SK-N-SH (cell line): ENCODE data around the gene ZNF732. TPM values are rescaled to one million over a fixed set of nuclear protein-coding genes. Genes with fewer than 3 reads are reported as not detected.

Experiments used
- CTCF ChIA-PET: fragments of 300-600, 350-600 bp; formaldehyde crosslinking; extraction: SDS; loops from one replicate; lab custom pipeline; 2021; lab: Yijun Ruan, JAX
- POLR2A ChIA-PET: fragments of 350-600 bp; sonication (Branson Sonifier 250); formaldehyde crosslinking; extraction: SDS; loops from one replicate; lab custom pipeline; 2020; ENCODE audit warnings: antibody characterized with exemption, inconsistent platforms; lab: Yijun Ruan, JAX
- DNase-seq: peaks from one replicate; pipeline ENCODE4 v3.0.0; 2012
- H2AFZ ChIP-seq: fragments of 200-600 bp; sonication (generic); 2 replicates; pipeline ENCODE4 v1.8.1; 2016; ENCODE audit warnings: antibody characterized with exemption, mild to moderate bottlenecking, low read depth
- H3F3A ChIP-seq: fragments of 200-600 bp; sonication (generic); replicated peaks from 2 replicates; pipeline ENCODE3; 2016; ENCODE audit warnings: antibody characterized with exemption, mild to moderate bottlenecking; ENCODE audit not compliant: insufficient read depth
- H3K27ac ChIP-seq, 2 experiments: fragments of 200-500 bp in 1 of 2; fragments of 200-600 bp in 1 of 2; sonication (Bioruptor generic) in 1 of 2; sonication (generic), shearing (Covaris generic) in 1 of 2; 2 replicates each; pipeline versions ENCODE4 v1.5.1 to v1.6.1; 2014 to 2016; ENCODE audit warnings: low read depth in 2 of 2, inconsistent platforms in 1 of 2, low read length in 1 of 2, mild to moderate bottlenecking in 1 of 2, mixed read lengths in 1 of 2
- H3K27me3 ChIP-seq: fragments of 200-600 bp; sonication (generic), shearing (Covaris generic); 2 replicates; pipeline ENCODE4 v1.6.1; 2016; ENCODE audit warnings: mixed run types; ENCODE audit not compliant: insufficient read depth
- H3K36me3 ChIP-seq, 2 experiments: fragments of 200-500 bp in 1 of 2; fragments of 200-600 bp in 1 of 2; sonication (Bioruptor generic) in 1 of 2; sonication (generic) in 1 of 2; replicated peaks in 1 of 2; 2 replicates each; pipeline versions ENCODE3 to v1.5.1; 2014 to 2016; ENCODE audit warnings: low read length in 1 of 2, mild to moderate bottlenecking in 1 of 2; ENCODE audit not compliant: insufficient read depth in 2 of 2, control insufficient read depth in 1 of 2
- H3K4me1 ChIP-seq, 2 experiments: fragments of 200-500 bp in 1 of 2; fragments of 200-600 bp in 1 of 2; sonication (Bioruptor generic) in 1 of 2; sonication (generic), shearing (Covaris generic) in 1 of 2; 2 replicates each; pipeline versions ENCODE4 v1.5.1 to v1.6.1; 2014 to 2016; ENCODE audit warnings: low read depth in 1 of 2, low read length in 1 of 2, mixed run types in 1 of 2; ENCODE audit not compliant: insufficient read depth in 2 of 2, control insufficient read depth in 1 of 2
- H3K4me2 ChIP-seq: fragments of 200-600 bp; sonication (generic), shearing (Covaris generic); 2 replicates; pipeline ENCODE4 v1.6.1; 2017; ENCODE audit warnings: mixed run types
- H3K4me3 ChIP-seq, 2 experiments: fragments of 200-500 bp in 1 of 2; fragments of 200-600 bp in 1 of 2; sonication (Bioruptor generic) in 1 of 2; sonication (generic), shearing (Covaris generic) in 1 of 2; 2 replicates each; pipeline versions ENCODE4 v1.5.1 to v1.8.1; 2014 to 2016; ENCODE audit warnings: low read depth in 2 of 2, inconsistent platforms in 1 of 2, low read length in 1 of 2, mild to moderate bottlenecking in 1 of 2, mixed read lengths in 1 of 2, moderate library complexity in 1 of 2
- H3K79me2 ChIP-seq: fragments of 200-600 bp; sonication (generic); 2 replicates; pipeline ENCODE4 v1.8.1; 2017; ENCODE audit warnings: mild to moderate bottlenecking; ENCODE audit not compliant: insufficient read depth
- H3K9ac ChIP-seq: fragments of 200-600 bp; sonication (generic); 2 replicates; pipeline ENCODE4 v1.6.1; 2017; ENCODE audit warnings: mixed run types
- H3K9me2 ChIP-seq: fragments of 200-600 bp; sonication (generic); 2 replicates; pipeline ENCODE4 v1.6.1; 2017; ENCODE audit warnings: mixed run types
- H3K9me3 ChIP-seq: fragments of 200-600 bp; sonication (generic); 2 replicates; pipeline ENCODE4 v1.6.1; 2017; ENCODE audit warnings: mixed run types, mild to moderate bottlenecking, moderate library complexity
- H4K20me1 ChIP-seq: fragments of 200-600 bp; sonication (generic); 2 replicates; pipeline ENCODE4 v1.6.1; 2017; ENCODE audit warnings: mild to moderate bottlenecking, mixed run types; ENCODE audit not compliant: insufficient read depth
- CHD2 ChIP-seq: fragments of 150-350 bp; IDR thresholded peaks from 2 replicates; pipeline ENCODE4 v1.6.1; 2018; ENCODE audit warnings: low read length; ENCODE audit not compliant: partially characterized antibody
- EP300 ChIP-seq, 2 experiments: IDR thresholded peaks; 2 replicates each; pipeline versions ENCODE4 v1.4.0 to v1.6.1; 2012; ENCODE audit warnings: borderline replicate concordance in 1 of 2, low read depth in 1 of 2, low read length in 1 of 2
- GATA2 ChIP-seq: sonication (generic); formaldehyde crosslinking; IDR thresholded peaks from 2 replicates; pipeline ENCODE4 v1.5.0; 2020; ENCODE audit warnings: mild to moderate bottlenecking, missing genetic modification reagents
- JUND ChIP-seq: IDR thresholded peaks from 2 replicates; pipeline ENCODE4 v1.4.0; 2012
- MEF2A ChIP-seq: IDR thresholded peaks from 2 replicates; pipeline ENCODE4 v1.4.0; 2012; ENCODE audit warnings: low read depth, borderline replicate concordance
- MXI1 ChIP-seq: IDR thresholded peaks from 2 replicates; pipeline ENCODE4 v1.6.1; 2012; ENCODE audit warnings: mild to moderate bottlenecking, low read depth, low read length, improper control_type of control experiment
- RAD21 ChIP-seq: IDR thresholded peaks from 2 replicates; pipeline ENCODE4 v1.6.1; 2012; ENCODE audit warnings: mild to moderate bottlenecking, low read length
- RCOR1 ChIP-seq: fragments of 150-350 bp; IDR thresholded peaks from 2 replicates; pipeline ENCODE4 v1.6.1; 2017; ENCODE audit warnings: antibody characterized with exemption, low read length
- SMC3 ChIP-seq: IDR thresholded peaks from 2 replicates; pipeline ENCODE4 v1.6.1; 2012; ENCODE audit warnings: low read depth, low read length, improper control_type of control experiment
- TAF1 ChIP-seq: IDR thresholded peaks from 2 replicates; pipeline ENCODE4 v1.6.1; 2012; ENCODE audit warnings: low read depth, mild to moderate bottlenecking, low read length, moderate library complexity, borderline replicate concordance
- TCF12 ChIP-seq: IDR thresholded peaks from 2 replicates; pipeline ENCODE4 v1.4.0; 2012
- TEAD4 ChIP-seq: IDR thresholded peaks from 2 replicates; pipeline ENCODE4 v1.4.0; 2012; ENCODE audit warnings: mild to moderate bottlenecking, borderline replicate concordance; ENCODE audit not compliant: insufficient read depth
- YY1 ChIP-seq: IDR thresholded peaks from 2 replicates; pipeline ENCODE4 v1.4.0; 2012; ENCODE audit warnings: low read depth, mild to moderate bottlenecking
- WGBS: methylation state at CpG from one replicate; pipeline ENCODE4 v1.1.6; 2017; ENCODE audit warnings: low lambda C conversion rate; 5-methylcytosine and 5-hydroxymethylcytosine counted together
- polyA plus RNA-seq, 3 experiments: library from polyadenylated mRNA; depleted of rRNA; stranded (reverse); fragments of >200 nt; gene quantifications; 2 replicates each; pipeline ENCODE4 v1.2.3, GENCODE V29; 2012
- TF ChIP-seq, protein P1 (sequence below): fragments of 150-350 bp; IDR thresholded peaks from 2 replicates; pipeline ENCODE4 v1.6.1; 2016; ENCODE audit warnings: mild to moderate bottlenecking, low read depth, low read length
- TF ChIP-seq, protein P2 (sequence below): fragments of 200-600 bp; sonication (generic); IDR thresholded peaks from 2 replicates; pipeline ENCODE4 v1.6.1; 2017; ENCODE audit warnings: antibody characterized with exemption, mild to moderate bottlenecking, moderate library complexity
- TF ChIP-seq, protein P3 (sequence below): IDR thresholded peaks from 2 replicates; pipeline ENCODE4 v1.4.0; 2012; ENCODE audit warnings: low read depth
- TF ChIP-seq, protein P4 (sequence below): IDR thresholded peaks from 2 replicates; pipeline ENCODE4 v1.4.0; 2012; ENCODE audit warnings: low read depth, borderline replicate concordance

ZNF732 gene
- polyA plus RNA-seq, 1 of the 3 experiments (the other 2 are of a cell fraction) = 0.05 TPM

DNA sequence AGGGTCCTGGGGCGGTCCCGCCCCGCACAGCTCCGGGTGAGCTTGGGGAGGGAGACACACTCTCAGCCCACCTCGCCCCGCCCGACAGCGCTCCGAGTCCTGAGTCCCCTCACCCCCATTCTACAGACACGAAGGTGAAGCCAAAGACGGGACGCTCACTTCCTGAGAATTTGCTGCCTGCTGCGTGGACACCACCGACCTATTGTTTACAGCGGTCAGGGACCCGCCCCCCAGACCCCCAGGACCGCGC lies 31.5 kb upstream of the ZNF732 start:
- Histone ChIP-seq H3K9me2 (no peaks in the 10 kb centered on the region), H3K9me3 (no peaks in the 10 kb centered on the region), H3K36me3 (peaks cover under 1 to 32% of the 10 kb centered on the region in 2 experiments), H3K4me3 (peak overlapping the region; percentile 91 to 92), H3F3A (no peaks in the 10 kb centered on the region), H3K79me2 (peaks cover 37% of the 10 kb centered on the region), H2AFZ (peak overlapping the region; percentile 96), H4K20me1 (no peaks in the 10 kb centered on the region), H3K9ac (peak overlapping the region; percentile 71), H3K4me1 (peaks cover 0 to 19% of the 10 kb centered on the region in 2 experiments; a peak in 1 of 4 replicates), H3K27me3 (no peaks in the 10 kb centered on the region), H3K4me2 (peak overlapping the region; percentile 87), H3K27ac (peak overlapping the region; percentile 77 to 88)
- ChIA-PET POLR2A (no interaction called here), CTCF (no interaction called here)
- 12% methylated on average over 6 of the region's 18 CpGs for WGBS
- TF ChIP-seq TCF12 (no peak), TAF1 (no peak)
- no peak for DNase-seq

DNA sequence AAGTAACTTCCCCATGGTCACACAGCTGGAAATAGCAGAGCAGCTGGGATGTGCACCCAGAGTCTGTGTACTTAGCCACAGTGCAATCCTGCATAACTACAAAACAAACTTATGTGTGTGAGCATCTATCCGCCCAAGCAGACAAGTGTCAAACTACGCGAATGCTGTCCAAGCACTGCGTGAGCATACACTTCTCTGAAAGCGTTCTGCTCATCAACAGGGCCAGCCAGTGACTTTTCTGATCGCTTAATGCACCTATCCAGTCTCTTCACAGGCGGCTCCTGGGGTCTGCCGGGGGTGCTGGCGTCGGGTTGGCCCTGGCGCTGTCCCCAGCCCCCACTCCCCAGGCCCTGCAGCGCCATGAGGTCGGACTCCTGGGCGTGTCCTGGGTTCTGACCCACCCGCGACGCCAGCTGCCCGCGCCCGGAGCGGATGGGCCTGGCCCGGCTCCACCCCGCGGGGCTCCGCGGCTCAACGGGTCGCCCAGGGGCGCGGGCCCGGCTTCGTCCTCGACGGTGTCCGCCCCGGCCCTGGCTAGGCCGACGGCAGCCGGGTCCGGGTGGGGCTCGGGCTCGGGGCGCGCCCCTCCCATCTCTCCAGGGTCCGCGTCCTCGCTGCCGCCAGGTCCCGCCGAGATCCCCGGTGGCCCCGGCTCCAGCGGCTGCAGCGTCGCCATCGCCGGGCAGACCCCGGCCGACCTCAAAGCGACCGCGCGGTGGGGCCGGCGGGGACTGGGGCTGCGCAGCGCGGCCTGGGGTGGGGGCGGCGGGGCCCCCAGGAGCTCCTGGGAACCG lies 31.0 kb upstream of the ZNF732 start:
- H3K27me3 ChIP-seq = no peaks in the 10 kb centered on the region
- ChIA-PET CTCF (no interaction called here), POLR2A (no interaction called here)
- no peaks in the 10 kb centered on the region for H3K9me2 ChIP-seq
- peak overlapping the region; percentile 91 to 92 for H3K4me3 ChIP-seq
- DNase-seq = peak; percentile 78
- no peaks in the 10 kb centered on the region for H3F3A ChIP-seq
- peaks cover 0 to 19% of the 10 kb centered on the region in 2 experiments; a peak in 1 of 4 replicates for H3K4me1 ChIP-seq
- H3K9me3 ChIP-seq = no peaks in the 10 kb centered on the region
- peak overlapping the region; percentile 71 for H3K9ac ChIP-seq
- peak overlapping the region; percentile 87 for H3K4me2 ChIP-seq
- 69% methylated on average over 10 of the region's 71 CpGs for WGBS
- TF ChIP-seq, protein P1, sequence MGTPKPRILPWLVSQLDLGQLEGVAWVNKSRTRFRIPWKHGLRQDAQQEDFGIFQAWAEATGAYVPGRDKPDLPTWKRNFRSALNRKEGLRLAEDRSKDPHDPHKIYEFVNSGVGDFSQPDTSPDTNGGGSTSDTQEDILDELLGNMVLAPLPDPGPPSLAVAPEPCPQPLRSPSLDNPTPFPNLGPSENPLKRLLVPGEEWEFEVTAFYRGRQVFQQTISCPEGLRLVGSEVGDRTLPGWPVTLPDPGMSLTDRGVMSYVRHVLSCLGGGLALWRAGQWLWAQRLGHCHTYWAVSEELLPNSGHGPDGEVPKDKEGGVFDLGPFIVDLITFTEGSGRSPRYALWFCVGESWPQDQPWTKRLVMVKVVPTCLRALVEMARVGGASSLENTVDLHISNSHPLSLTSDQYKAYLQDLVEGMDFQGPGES = no peak
- TF ChIP-seq RAD21 = no peak
- no peak for TF ChIP-seq CHD2
- peak overlapping the region; percentile 96 for H2AFZ ChIP-seq
- peaks cover 32% of the 10 kb centered on the region for H3K79me2 ChIP-seq
- H4K20me1 ChIP-seq = no peaks in the 10 kb centered on the region
- H3K27ac ChIP-seq = peak overlapping the region in 1 of 2 experiments; percentile 88; a peak in 2 of 4 replicates
- peaks cover 0 to 29% of the 10 kb centered on the region in 2 experiments for H3K36me3 ChIP-seq

DNA sequence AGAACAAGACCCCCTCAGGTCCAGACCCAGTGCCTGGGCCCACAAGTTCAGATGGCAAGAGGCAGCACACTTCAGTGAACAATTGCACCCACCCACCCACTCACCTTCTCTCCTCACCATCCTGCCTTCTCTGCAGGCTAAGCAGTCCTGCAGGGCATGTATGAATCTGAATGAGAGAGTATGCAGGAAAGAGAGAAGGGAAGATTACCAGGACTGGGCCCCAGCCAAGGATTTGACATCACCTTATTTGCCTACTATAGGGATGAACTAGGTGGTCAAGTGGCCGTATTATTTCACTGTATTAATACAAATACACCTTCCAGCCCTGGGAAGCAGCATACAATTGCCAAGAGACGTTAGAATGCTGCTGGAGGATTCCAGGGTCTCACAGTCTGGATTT lies 30.2 kb upstream of the ZNF732 start:
- Histone ChIP-seq H3K27ac (no peak overlapping the region; a peak in 1 of 4 replicates), H3K9ac (no peak overlapping the region)
- CTCF ChIA-PET = no interaction called here
- no peak for TF ChIP-seq JUND
- TF ChIP-seq, protein P2, sequence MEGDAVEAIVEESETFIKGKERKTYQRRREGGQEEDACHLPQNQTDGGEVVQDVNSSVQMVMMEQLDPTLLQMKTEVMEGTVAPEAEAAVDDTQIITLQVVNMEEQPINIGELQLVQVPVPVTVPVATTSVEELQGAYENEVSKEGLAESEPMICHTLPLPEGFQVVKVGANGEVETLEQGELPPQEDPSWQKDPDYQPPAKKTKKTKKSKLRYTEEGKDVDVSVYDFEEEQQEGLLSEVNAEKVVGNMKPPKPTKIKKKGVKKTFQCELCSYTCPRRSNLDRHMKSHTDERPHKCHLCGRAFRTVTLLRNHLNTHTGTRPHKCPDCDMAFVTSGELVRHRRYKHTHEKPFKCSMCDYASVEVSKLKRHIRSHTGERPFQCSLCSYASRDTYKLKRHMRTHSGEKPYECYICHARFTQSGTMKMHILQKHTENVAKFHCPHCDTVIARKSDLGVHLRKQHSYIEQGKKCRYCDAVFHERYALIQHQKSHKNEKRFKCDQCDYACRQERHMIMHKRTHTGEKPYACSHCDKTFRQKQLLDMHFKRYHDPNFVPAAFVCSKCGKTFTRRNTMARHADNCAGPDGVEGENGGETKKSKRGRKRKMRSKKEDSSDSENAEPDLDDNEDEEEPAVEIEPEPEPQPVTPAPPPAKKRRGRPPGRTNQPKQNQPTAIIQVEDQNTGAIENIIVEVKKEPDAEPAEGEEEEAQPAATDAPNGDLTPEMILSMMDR = no peak
- no peak for TF ChIP-seq YY1
- TF ChIP-seq GATA2 = no peak
- TF ChIP-seq SMC3 = no peak
- no peak for TF ChIP-seq RCOR1
- TF ChIP-seq, protein P3, sequence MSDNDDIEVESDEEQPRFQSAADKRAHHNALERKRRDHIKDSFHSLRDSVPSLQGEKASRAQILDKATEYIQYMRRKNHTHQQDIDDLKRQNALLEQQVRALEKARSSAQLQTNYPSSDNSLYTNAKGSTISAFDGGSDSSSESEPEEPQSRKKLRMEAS = no peak
- TF ChIP-seq MXI1 = no peak
- TF ChIP-seq TAF1 = no peak
- no peak for TF ChIP-seq TEAD4
- no peak for TF ChIP-seq TCF12
- no peak for TF ChIP-seq RAD21
- TF ChIP-seq, protein P4, sequence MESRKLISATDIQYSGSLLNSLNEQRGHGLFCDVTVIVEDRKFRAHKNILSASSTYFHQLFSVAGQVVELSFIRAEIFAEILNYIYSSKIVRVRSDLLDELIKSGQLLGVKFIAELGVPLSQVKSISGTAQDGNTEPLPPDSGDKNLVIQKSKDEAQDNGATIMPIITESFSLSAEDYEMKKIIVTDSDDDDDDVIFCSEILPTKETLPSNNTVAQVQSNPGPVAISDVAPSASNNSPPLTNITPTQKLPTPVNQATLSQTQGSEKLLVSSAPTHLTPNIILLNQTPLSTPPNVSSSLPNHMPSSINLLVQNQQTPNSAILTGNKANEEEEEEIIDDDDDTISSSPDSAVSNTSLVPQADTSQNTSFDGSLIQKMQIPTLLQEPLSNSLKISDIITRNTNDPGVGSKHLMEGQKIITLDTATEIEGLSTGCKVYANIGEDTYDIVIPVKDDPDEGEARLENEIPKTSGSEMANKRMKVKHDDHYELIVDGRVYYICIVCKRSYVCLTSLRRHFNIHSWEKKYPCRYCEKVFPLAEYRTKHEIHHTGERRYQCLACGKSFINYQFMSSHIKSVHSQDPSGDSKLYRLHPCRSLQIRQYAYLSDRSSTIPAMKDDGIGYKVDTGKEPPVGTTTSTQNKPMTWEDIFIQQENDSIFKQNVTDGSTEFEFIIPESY = no peak
- TF ChIP-seq EP300 (IDR thresholded peaks at IDR 0.05; ENCODE audit: borderline replicate concordance in 1 of 2, low read depth in 1 of 2, low read length in 1 of 2) = no peak
- TF ChIP-seq MEF2A = no peak

More for the DNA sequence above, 30.2 kb upstream of the ZNF732 start:
- Histone ChIP-seq H3K9me3 (no peaks in the 10 kb centered on the region), H3K27me3 (no peaks in the 10 kb centered on the region), H2AFZ (no peak overlapping the region), H3F3A (no peaks in the 10 kb centered on the region), H3K79me2 (peaks cover 24% of the 10 kb centered on the region), H3K4me3 (no peak overlapping the region), H3K36me3 (peaks cover 0 to 21% of the 10 kb centered on the region in 2 experiments), H3K4me1 (peaks cover 0 to 19% of the 10 kb centered on the region in 2 experiments; a peak in 1 of 4 replicates), H3K4me2 (no peak overlapping the region), H4K20me1 (no peaks in the 10 kb centered on the region), H3K9me2 (no peaks in the 10 kb centered on the region)
- WGBS = 60% methylated on average over 2 of the region's 2 CpGs
- DNase-seq = no peak
- POLR2A ChIA-PET = no interaction called here
